T-cell (primary cell): ENCODE measurements around the gene MPZL2. TPM values are rescaled to one million over a fixed set of nuclear protein-coding genes. Genes with fewer than 3 reads are reported as not detected.

Experiments
- ATAC-seq, 4 experiments: fragments of 200-7000 bp in 3 of 4; fragments of 150-1000 bp in 1 of 4; cut with Tn5 transposase; replicated peaks in 1 of 4; 1 replicate in 3 of 4; 2 replicates in 1 of 4; pipeline ENCODE4 v1.10.0; 2021; ENCODE audit warnings: moderate library complexity in 3 of 4, mild to moderate bottlenecking in 2 of 4, moderate number of reproducible peaks in 1 of 4
- CTCF ChIA-PET, 2 donors: fragments of 300-600 bp; sonication (Branson Sonifier 250); formaldehyde crosslinking; loops; one replicate each; lab custom pipeline; 2022; ENCODE audit warnings: antibody characterized with exemption in 2 of 2; lab: Charles Lee
- POLR2A ChIA-PET, 2 donors: fragments of 300-600 bp; sonication (Branson Sonifier 250); formaldehyde crosslinking; loops; one replicate each; lab custom pipeline; 2022; ENCODE audit warnings: antibody characterized with exemption in 2 of 2; lab: Charles Lee
- DNase-seq, 35 experiments: peaks; one replicate each; pipeline versions ENCODE4 v3.0.0 to v3.0.0-alpha.2; 2013 to 2023
- H3K27ac ChIP-seq: one replicate; pipeline ENCODE4 v1.5.1; 2013; ENCODE audit warnings: low read length
- H3K27me3 ChIP-seq, 2 experiments: replicated peaks in 1 of 2; 1 replicate in 1 of 2; 2 replicates in 1 of 2; pipeline versions ENCODE4 v1.6.1 to v1.7.0; 2013; ENCODE audit warnings: low read length in 1 of 2, mixed read lengths in 1 of 2; ENCODE audit not compliant: control insufficient read depth in 2 of 2, insufficient read depth in 2 of 2; ENCODE audit errors: extremely low read depth in 1 of 2
- H3K36me3 ChIP-seq, 2 donors: 1 replicate in 1 of 2; 2 replicates in 1 of 2; pipeline versions ENCODE4 v1.6.1 to v1.7.0; 2013; ENCODE audit warnings: low read length in 1 of 2; ENCODE audit not compliant: control insufficient read depth in 2 of 2, insufficient read depth in 1 of 2; ENCODE audit errors: extremely low read depth in 1 of 2
- H3K4me1 ChIP-seq, 2 experiments: 1 replicate in 1 of 2; 2 replicates in 1 of 2; pipeline versions ENCODE4 v1.6.1 to v1.7.0; 2013; ENCODE audit warnings: low read length in 2 of 2, mixed read lengths in 1 of 2; ENCODE audit not compliant: insufficient read depth in 2 of 2, control insufficient read depth in 1 of 2; ENCODE audit errors: extremely low read depth in 1 of 2
- H3K4me3 ChIP-seq, 2 donors: 1 replicate in 1 of 2; 2 replicates in 1 of 2; pipeline versions ENCODE4 v1.5.1 to v1.7.0; 2013; ENCODE audit warnings: mild to moderate bottlenecking in 2 of 2, low read length in 1 of 2, moderate library complexity in 1 of 2; ENCODE audit not compliant: control insufficient read depth in 1 of 2; ENCODE audit errors: extremely low read depth in 1 of 2
- H3K9me3 ChIP-seq: 2 replicates; pipeline ENCODE4 v1.7.0; 2013
- H3K27ac Mint-ChIP-seq, 2 donors: one replicate each; pipeline ENCODE4 v1.8.0; 2020 to 2021; ENCODE audit warnings: mild to moderate bottlenecking in 2 of 2, mixed read lengths in 2 of 2
- H3K27me3 Mint-ChIP-seq, 2 donors: one replicate each; pipeline ENCODE4 v1.8.0; 2021 to 2022; ENCODE audit warnings: mixed read lengths in 2 of 2
- H3K36me3 Mint-ChIP-seq: one replicate; pipeline ENCODE4 v1.8.0; 2021; ENCODE audit warnings: mixed read lengths
- H3K4me1 Mint-ChIP-seq, 3 donors: one replicate each; pipeline ENCODE4 v1.8.0; 2020 to 2022; ENCODE audit warnings: mixed read lengths in 3 of 3, mild to moderate bottlenecking in 1 of 3
- H3K4me3 Mint-ChIP-seq, 3 donors: one replicate each; pipeline ENCODE4 v1.8.0; 2020 to 2022; ENCODE audit warnings: mild to moderate bottlenecking in 3 of 3, mixed read lengths in 3 of 3, moderate library complexity in 3 of 3
- H3K9me3 Mint-ChIP-seq, 3 donors: one replicate each; pipeline ENCODE4 v1.8.0; 2020 to 2022; ENCODE audit warnings: mixed read lengths in 3 of 3
- WGBS: methylation state at CpG from one replicate; pipeline ENCODE4 v1.1.5; 2013; ENCODE audit warnings: missing lambda C conversion rate; ENCODE audit not compliant: insufficient coverage; 5-methylcytosine and 5-hydroxymethylcytosine counted together
- total RNA-seq, 35 experiments: library from RNA in 6 of 35; stranded (reverse) in 6 of 35; fragments of 120-200 nt in 1 of 35; gene quantifications; one replicate each; pipeline versions ENCODE4 v1.2.1 to v1.2.4 and lab custom pipeline; 2013 to 2026

MPZL2 gene
- 1 to 10 TPM in 4 of 5 donors, under 1 TPM in 1; 0.85 to 5.6 (median 2.0) TPM for total RNA-seq
- total RNA-seq (2013) = 1.3 TPM
- 0.84 to 45.0 (median 3.5) reads per million in 29 experiments for total RNA-seq (lab: John Stamatoyannopoulos, UW)

DNA sequence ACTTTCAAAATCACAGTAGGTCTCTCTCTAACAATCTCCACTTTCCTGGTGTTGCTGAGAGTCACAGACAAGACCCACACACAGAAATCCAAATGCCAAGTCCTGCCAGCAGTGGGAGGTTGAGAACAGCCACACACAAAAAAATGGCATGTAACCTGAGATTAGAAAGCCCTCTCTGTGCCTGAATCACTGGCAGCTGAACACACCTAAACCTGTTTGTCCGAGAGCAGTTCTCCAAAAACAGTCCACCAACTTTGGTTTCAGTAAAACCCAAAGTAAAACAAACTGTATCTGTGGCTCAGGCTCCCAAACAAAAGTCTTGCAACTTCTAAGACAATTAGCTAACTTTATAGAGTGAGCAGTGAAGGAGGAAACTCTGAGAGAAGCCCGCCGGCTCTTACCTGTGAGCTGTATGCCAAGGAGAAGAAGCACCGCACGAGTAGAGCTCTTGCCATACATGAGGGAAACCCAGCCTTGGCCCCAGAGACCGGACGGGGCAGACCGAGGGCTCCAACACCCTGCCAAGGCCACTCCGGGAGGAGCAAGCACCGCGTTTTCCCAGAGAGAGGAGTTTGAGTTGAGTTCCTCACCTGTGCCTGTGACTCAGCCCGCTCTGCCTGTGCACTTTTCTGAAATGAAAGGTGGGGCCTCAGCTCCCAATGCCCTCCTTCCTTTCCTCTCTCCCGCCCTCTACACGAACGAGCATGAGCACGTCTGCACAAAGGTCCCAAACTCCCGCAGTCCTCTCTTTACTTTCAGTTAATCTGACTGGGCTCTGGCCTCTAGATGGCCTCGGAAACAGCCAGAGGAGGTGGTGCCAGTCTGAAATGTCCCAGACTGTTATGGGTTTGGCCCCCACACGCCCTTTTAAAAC lies at the start of gene MPZL2:
Gene MPZL2 (minus strand): TSS at position 603 of the 874 bp plus-strand sequence. CDS start 144 bp downstream, at position 459.
- WGBS = 39% methylated on average over 18 of the region's 19 CpGs
- H3K9me3 ChIP-seq = no peaks in the 10 kb centered on the region
- H3K4me1 ChIP-seq = peaks cover 8 to 13% of the 10 kb centered on the region in 2 experiments
- H3K27ac Mint-ChIP-seq = peak within 1 kb of the TSS; percentile 76 to 81
- H3K36me3 ChIP-seq = no peaks in the 10 kb centered on the region
- peak in 9 of 35 experiments; percentile 6 to 35 (median 21) for DNase-seq
- CTCF ChIA-PET = interaction anchor here (0.7 to 2.2 kb wide), 5 partner anchors 22 to 84 kb away, joined by 3 to 7 read pairs (median 4); no protein-coding TSS in a partner anchor
- H3K27me3 Mint-ChIP-seq = peaks cover 0 to 3% of the 10 kb centered on the region in 2 donors
- H3K36me3 Mint-ChIP-seq = peaks cover 5% of the 10 kb centered on the region
- peaks cover 29 to 46% (median 30%) of the 10 kb centered on the region in 3 donors for H3K4me1 Mint-ChIP-seq
- ATAC-seq = peak; percentile 70 to 80 (median 75)
- H3K9me3 Mint-ChIP-seq = no peaks in the 10 kb centered on the region
- H3K4me3 ChIP-seq = peak within 1 kb of the TSS; percentile 27 to 69
- H3K27me3 ChIP-seq = no peaks in the 10 kb centered on the region
- POLR2A ChIA-PET = no interaction called here
- H3K27ac ChIP-seq = no peak within 1 kb of the TSS
- H3K4me3 Mint-ChIP-seq = peak within 1 kb of the TSS; percentile 71 to 85 (median 72)

DNA sequence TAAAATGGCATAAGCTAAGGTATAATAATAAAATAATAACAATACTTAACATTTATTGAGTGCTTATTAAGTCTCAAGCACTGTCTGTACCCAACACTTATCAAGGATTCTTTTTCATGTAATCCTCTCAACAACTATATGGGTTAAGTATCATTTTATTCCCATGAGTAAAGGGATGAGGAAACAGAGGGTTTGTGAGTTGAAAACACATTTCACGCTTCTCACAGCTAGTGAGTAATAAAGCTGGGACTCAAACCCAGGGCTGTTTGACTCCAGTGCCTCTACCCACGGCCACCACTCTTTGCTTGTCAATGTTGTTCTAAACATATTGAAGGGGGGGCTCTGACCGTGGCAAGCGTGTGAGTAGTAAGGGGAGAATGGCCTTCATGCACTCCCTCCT lies 49.1 kb upstream of the MPZL2 start:
- no peaks in the 10 kb centered on the region for H3K27me3 Mint-ChIP-seq
- Histone ChIP-seq H3K4me1 (peaks cover 67 to 79% of the 10 kb centered on the region in 2 experiments), H3K27ac (peak overlapping the region; percentile 61), H3K27me3 (no peaks in the 10 kb centered on the region), H3K9me3 (no peaks in the 10 kb centered on the region), H3K4me3 (no peak overlapping the region), H3K36me3 (peaks cover 12 to 70% of the 10 kb centered on the region in 2 donors)
- no CpG with 5 or more reads among the region's 4 CpGs for WGBS
- DNase-seq (no peak), ATAC-seq (no peak)
- peak overlapping the region in 1 of 3 donors; percentile 41 for H3K4me3 Mint-ChIP-seq
- H3K4me1 Mint-ChIP-seq = peaks cover 89 to 91% (median 90%) of the 10 kb centered on the region in 3 donors
- no peaks in the 10 kb centered on the region for H3K9me3 Mint-ChIP-seq
- H3K27ac Mint-ChIP-seq = peak overlapping the region; percentile 92 to 93
- H3K36me3 Mint-ChIP-seq = peaks cover 63% of the 10 kb centered on the region
- CTCF ChIA-PET = interaction anchor here (0.5 to 1.9 kb wide), 2 partner anchors 32 to 50 kb away, joined by 6 to 8 read pairs; no protein-coding TSS in a partner anchor
- POLR2A ChIA-PET = no interaction called here

DNA sequence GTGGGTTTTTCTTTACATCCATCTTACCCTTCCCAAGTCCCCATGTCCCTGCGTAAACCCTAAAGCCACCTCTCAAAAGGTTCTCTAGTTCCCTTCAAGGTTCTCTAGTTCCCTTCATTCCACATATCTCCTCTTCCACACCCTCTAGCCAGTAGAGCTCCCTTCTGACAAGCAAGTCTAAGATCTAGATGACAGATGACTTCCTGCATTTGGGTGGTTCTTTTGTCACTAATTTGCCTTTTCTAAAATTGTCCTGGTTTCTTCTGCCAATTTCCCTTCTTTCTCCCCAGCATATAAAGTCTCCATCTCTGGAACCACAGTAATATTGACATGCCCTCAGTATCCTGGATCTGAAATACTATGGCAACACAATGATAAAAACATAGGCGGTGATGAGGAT lies 48.2 kb upstream of the MPZL2 start:
- POLR2A ChIA-PET = interaction anchor here in 1 of 2 donors (0.9 kb wide), 1 partner anchor 61 kb away, joined by 3 read pairs; no protein-coding TSS in a partner anchor
- peak overlapping the region; percentile 61 for H3K27ac ChIP-seq
- H3K9me3 ChIP-seq = no peaks in the 10 kb centered on the region
- ATAC-seq = no peak
- Mint-ChIP-seq H3K4me1 (peaks cover 90 to 93% (median 91%) of the 10 kb centered on the region in 3 donors), H3K27me3 (no peaks in the 10 kb centered on the region), H3K9me3 (no peaks in the 10 kb centered on the region), H3K4me3 (peak overlapping the region in 2 of 3 donors; percentile 0 to 31), H3K36me3 (peaks cover 66% of the 10 kb centered on the region), H3K27ac (peak overlapping the region; percentile 85 to 92)
- peaks cover 67 to 79% of the 10 kb centered on the region in 2 experiments for H3K4me1 ChIP-seq
- peaks cover 12 to 79% of the 10 kb centered on the region in 2 donors for H3K36me3 ChIP-seq
- CTCF ChIA-PET = interaction anchor here (0.5 to 2.2 kb wide), 11 partner anchors 11 to 114 kb away, joined by 3 to 15 read pairs (median 6); partner anchors contain the start of genes ATP5MG (in 1 of the 2), CD3D (in 1 of the 2) and JAML (in 1 of the 2)
- 86% methylated on average over 1 of the region's 2 CpGs for WGBS
- no peak overlapping the region for H3K4me3 ChIP-seq
- no peak for DNase-seq
- no peaks in the 10 kb centered on the region for H3K27me3 ChIP-seq

DNA sequence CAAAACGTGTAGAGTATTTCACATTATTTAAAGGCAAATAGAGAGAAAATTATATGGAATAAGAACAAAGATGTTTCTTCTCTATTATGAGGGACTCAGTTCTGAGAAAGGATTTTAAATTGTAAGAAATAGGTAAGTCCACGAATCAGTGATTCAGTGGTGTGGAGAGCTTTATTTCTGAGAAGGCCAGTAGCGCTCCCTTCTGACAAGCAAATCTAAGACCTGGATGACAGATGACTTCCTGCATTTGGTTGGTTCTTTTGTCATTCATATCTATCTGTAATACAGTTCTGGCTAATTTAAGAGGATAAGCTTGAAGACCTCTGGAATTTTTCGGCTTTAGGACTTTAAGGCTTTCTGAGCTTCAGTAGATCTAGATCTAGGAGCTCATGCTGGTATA lies 47.4 kb upstream of the MPZL2 start:
- ATAC-seq (peak in 1 of 4 experiments; percentile 26), DNase-seq (peak in 1 of 35 experiments; percentile 49)
- peak overlapping the region in 2 of 3 donors; percentile 28 to 31 for H3K4me3 Mint-ChIP-seq
- H3K4me3 ChIP-seq = no peak overlapping the region
- no peaks in the 10 kb centered on the region for H3K9me3 Mint-ChIP-seq
- POLR2A ChIA-PET = interaction anchor here (0.5 to 0.9 kb wide), 3 partner anchors 27 to 62 kb away, joined by 3 to 4 read pairs (median 3); no protein-coding TSS in a partner anchor
- peaks cover 71% of the 10 kb centered on the region for H3K36me3 Mint-ChIP-seq
- H3K4me1 Mint-ChIP-seq = peaks cover 90 to 94% (median 91%) of the 10 kb centered on the region in 3 donors
- peaks cover 67 to 79% of the 10 kb centered on the region in 2 experiments for H3K4me1 ChIP-seq
- H3K27me3 ChIP-seq = no peaks in the 10 kb centered on the region
- no peaks in the 10 kb centered on the region for H3K27me3 Mint-ChIP-seq
- 0% methylated on average over 1 of the region's 4 CpGs for WGBS
- no peaks in the 10 kb centered on the region for H3K9me3 ChIP-seq
- peak overlapping the region; percentile 85 to 92 for H3K27ac Mint-ChIP-seq
- H3K27ac ChIP-seq = peak overlapping the region; percentile 61
- CTCF ChIA-PET = interaction anchor here (0.5 to 2.2 kb wide), 15 partner anchors 10 to 113 kb away, joined by 3 to 15 read pairs (median 4); partner anchors contain the start of genes ATP5MG (in 1 of the 2), CD3D (in 1 of the 2) and JAML (in 1 of the 2)
- H3K36me3 ChIP-seq = peaks cover 12 to 85% of the 10 kb centered on the region in 2 donors

DNA sequence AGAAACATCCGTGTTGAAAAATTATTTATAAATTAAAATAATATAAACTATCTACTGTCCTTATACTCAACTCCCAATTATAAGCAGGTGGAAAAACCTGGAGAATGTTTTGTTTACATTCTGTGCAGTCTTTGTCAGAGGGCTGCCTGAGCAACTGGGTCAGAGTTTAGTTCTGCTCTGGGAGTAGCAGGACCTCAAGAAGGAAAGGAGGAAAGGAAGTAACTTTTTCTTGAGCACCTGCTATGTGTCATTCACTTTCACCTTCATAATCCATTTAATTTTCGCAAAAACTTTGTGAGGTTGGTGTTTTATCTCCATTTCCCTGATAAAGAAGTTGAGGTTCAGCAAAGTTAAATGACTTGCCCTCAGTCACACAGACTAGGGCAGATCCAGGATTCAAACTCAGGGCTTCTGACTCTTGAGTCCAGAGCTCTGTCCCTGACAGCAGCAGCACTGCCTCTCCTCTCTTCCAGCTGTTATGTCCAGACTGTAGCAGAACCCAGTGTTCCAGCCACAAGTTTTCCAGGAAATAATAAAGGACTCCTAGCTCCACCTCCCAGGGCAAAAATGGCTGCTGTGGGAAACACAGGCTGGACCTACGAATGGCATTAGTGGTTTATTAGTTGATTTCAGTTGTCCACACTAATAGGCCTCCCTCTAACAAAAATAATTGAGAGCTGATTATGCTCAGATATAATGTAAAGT lies 46.8 kb upstream of the MPZL2 start:
- Mint-ChIP-seq H3K4me3 (peak overlapping the region in 2 of 3 donors; percentile 28 to 31), H3K36me3 (peaks cover 73% of the 10 kb centered on the region), H3K27me3 (no peaks in the 10 kb centered on the region), H3K9me3 (no peaks in the 10 kb centered on the region), H3K27ac (peak overlapping the region; percentile 85 to 92), H3K4me1 (peaks cover 89 to 92% (median 90%) of the 10 kb centered on the region in 3 donors)
- H3K27ac ChIP-seq = peak overlapping the region; percentile 61
- no CpG with 5 or more reads among the region's 3 CpGs for WGBS
- H3K36me3 ChIP-seq = peaks cover 12 to 85% of the 10 kb centered on the region in 2 donors
- H3K9me3 ChIP-seq = no peaks in the 10 kb centered on the region
- POLR2A ChIA-PET = interaction anchor here (0.5 to 1.2 kb wide), 4 partner anchors 16 to 31 kb away, joined by 3 to 5 read pairs (median 4); partner anchors contain the start of gene CD3D (in 1 of the 2)
- ATAC-seq = no peak
- no peak overlapping the region for H3K4me3 ChIP-seq
- no peak for DNase-seq
- H3K27me3 ChIP-seq = no peaks in the 10 kb centered on the region
- H3K4me1 ChIP-seq = peaks cover 67 to 76% of the 10 kb centered on the region in 2 experiments
- CTCF ChIA-PET = interaction anchor here (0.8 to 2.2 kb wide), 14 partner anchors 10 to 113 kb away, joined by 3 to 15 read pairs (median 4); partner anchors contain the start of genes ATP5MG (in 1 of the 2), CD3D (in 1 of the 2) and JAML (in 1 of the 2)
